ENCODE measurements around the gene NUDT14.

NUDT14 gene

GRCh38 chr14:105180592-105181548 is at the start of gene NUDT14:
Gene NUDT14 (minus strand): TSS chr14:105181312. CDS start chr14:105181209, 103 bp downstream.
- no peak for TF ChIP-seq FOXP2 (optimal IDR thresholded peaks at IDR 0.05; ENCODE audit: control extremely low read depth, extremely low read length, insufficient read depth)
- TF ChIP-seq POLR2AphosphoS5 (IDR thresholded peaks at IDR 0.05; ENCODE audit: borderline replicate concordance, low read depth, low read length), result no peak
- TF ChIP-seq EZH2 (IDR thresholded peaks at IDR 0.05), result no peak
- Histone ChIP-seq H3K9me3 (ENCODE audit: low read depth, low read length) (no peaks in the 10 kb centered on the region), H3K27ac (no peak within 1 kb of the TSS), H3K9ac (ENCODE audit: insufficient read length) (peak within 1 kb of the TSS; percentile 51), H3K36me3 (ENCODE audit: insufficient read depth, low read length) (no peaks in the 10 kb centered on the region), H3K4me3 (peak within 1 kb of the TSS; percentile 83)
- DNase-seq (ENCODE audit: low read depth, low spot score), result no peak

- TF ChIP-seq FOXP2 (optimal IDR thresholded peaks at IDR 0.05; ENCODE audit: control extremely low read depth, extremely low read length, insufficient read depth) (no peak), EZH2 (IDR thresholded peaks at IDR 0.05) (no peak), POLR2AphosphoS5 (IDR thresholded peaks at IDR 0.05; ENCODE audit: borderline replicate concordance, low read depth, low read length) (no peak)
- no peaks in the 10 kb centered on the region for H3K9me3 ChIP-seq (ENCODE audit: low read depth, low read length)
Measured at GRCh38 chr14:105229099-105229655, 48.1 kb upstream of the NUDT14 start.

DNA sequence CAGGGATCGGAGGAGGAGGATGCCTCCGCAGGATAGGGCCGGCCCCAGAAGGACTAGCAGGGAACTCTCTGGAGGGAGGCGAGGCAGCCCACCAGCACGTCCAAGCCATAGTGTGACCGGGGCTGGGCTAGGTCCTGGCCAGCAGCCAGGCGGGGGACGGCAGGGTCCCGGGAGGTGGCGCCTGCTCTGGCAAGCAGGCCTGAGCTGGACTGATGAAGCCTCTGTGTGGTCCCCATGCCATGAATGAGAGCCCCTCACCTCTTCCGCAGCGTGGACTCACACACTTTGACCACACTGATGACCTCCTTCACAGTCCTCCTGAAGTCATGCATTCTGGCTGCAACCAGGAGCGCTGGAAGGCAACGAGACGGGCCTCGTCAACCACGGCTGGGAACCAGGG is 47.5 kb upstream of the NUDT14 start:
- Histone ChIP-seq H3K36me3 (ENCODE audit: insufficient read depth, low read length) (peaks cover 8% of the 10 kb centered on the region; the same call in 1 of the 2 replicates), H3K4me3 (no peak overlapping the region), H3K27ac (no peak overlapping the region), H3K9me3 (ENCODE audit: low read depth, low read length) (no peaks in the 10 kb centered on the region), H3K9ac (ENCODE audit: insufficient read length) (no peak overlapping the region)
- DNase-seq (ENCODE audit: low read depth, low spot score), result no peak
- TF ChIP-seq EZH2 (IDR thresholded peaks at IDR 0.05) (no peak), POLR2AphosphoS5 (IDR thresholded peaks at IDR 0.05; ENCODE audit: borderline replicate concordance, low read depth, low read length) (no peak), FOXP2 (optimal IDR thresholded peaks at IDR 0.05; ENCODE audit: control extremely low read depth, extremely low read length, insufficient read depth) (no peak)

More at GRCh38 chr14:105229099-105229655, 48.1 kb upstream of the NUDT14 start:
- Histone ChIP-seq H3K36me3 (ENCODE audit: insufficient read depth, low read length) (peaks cover 6% of the 10 kb centered on the region; the same call in 1 of the 2 replicates), H3K9ac (ENCODE audit: insufficient read length) (no peak overlapping the region), H3K27ac (no peak overlapping the region), H3K4me3 (no peak overlapping the region)
- DNase-seq (ENCODE audit: low read depth, low spot score), result no peak

DNA sequence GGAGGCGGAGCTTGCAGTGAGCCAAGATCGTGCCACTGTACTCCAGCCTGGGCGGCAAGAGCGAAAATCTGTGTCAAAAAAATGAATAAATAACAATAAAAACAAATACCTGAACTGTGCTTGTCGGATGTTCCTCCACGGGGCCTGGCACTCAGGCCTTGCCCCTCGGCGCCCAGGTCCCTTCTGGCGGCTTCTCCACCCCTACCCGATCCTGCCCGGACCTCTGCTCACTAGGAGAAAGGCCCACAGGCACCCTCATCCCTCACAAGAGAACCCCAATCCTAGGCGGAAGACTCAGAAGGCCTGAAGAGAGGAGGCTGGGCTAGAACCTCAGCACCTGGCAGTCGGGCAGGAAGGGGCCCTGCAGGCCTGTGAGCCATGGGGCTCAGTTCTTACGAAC is 46.2 kb upstream of the NUDT14 start:
- no peak for TF ChIP-seq EZH2 (IDR thresholded peaks at IDR 0.05)
- no peak for TF ChIP-seq FOXP2 (optimal IDR thresholded peaks at IDR 0.05; ENCODE audit: control extremely low read depth, extremely low read length, insufficient read depth)
- no peak for TF ChIP-seq POLR2AphosphoS5 (IDR thresholded peaks at IDR 0.05; ENCODE audit: borderline replicate concordance, low read depth, low read length)
- DNase-seq (ENCODE audit: low read depth, low spot score), result no peak
- H3K4me3 ChIP-seq, result no peak overlapping the region

GRCh38 chr14:105226198-105226597 is 45.1 kb upstream of the NUDT14 start:
- no peak for TF ChIP-seq EZH2 (IDR thresholded peaks at IDR 0.05)
- no peak for TF ChIP-seq POLR2AphosphoS5 (IDR thresholded peaks at IDR 0.05; ENCODE audit: borderline replicate concordance, low read depth, low read length)
- no peak for TF ChIP-seq FOXP2 (optimal IDR thresholded peaks at IDR 0.05; ENCODE audit: control extremely low read depth, extremely low read length, insufficient read depth)
- Histone ChIP-seq H3K27ac (no peak overlapping the region), H3K9ac (ENCODE audit: insufficient read length) (no peak overlapping the region), H3K4me3 (no peak overlapping the region), H3K9me3 (ENCODE audit: low read depth, low read length) (no peaks in the 10 kb centered on the region), H3K36me3 (ENCODE audit: insufficient read depth, low read length) (peaks cover 8% of the 10 kb centered on the region; the same call in 1 of the 2 replicates)
- DNase-seq (ENCODE audit: low read depth, low spot score), result no peak

More for the DNA sequence above, 46.2 kb upstream of the NUDT14 start:
- no peaks in the 10 kb centered on the region for H3K9me3 ChIP-seq (ENCODE audit: low read depth, low read length)
- no peak overlapping the region for H3K27ac ChIP-seq
- peaks cover 8% of the 10 kb centered on the region; the same call in 1 of the 2 replicates for H3K36me3 ChIP-seq (ENCODE audit: insufficient read depth, low read length)
- no peak overlapping the region for H3K9ac ChIP-seq (ENCODE audit: insufficient read length)

- TF ChIP-seq POLR2AphosphoS5 (IDR thresholded peaks at IDR 0.05; ENCODE audit: borderline replicate concordance, low read depth, low read length) (no peak), EZH2 (IDR thresholded peaks at IDR 0.05) (no peak), FOXP2 (optimal IDR thresholded peaks at IDR 0.05; ENCODE audit: control extremely low read depth, extremely low read length, insufficient read depth) (no peak)
- Histone ChIP-seq H3K9ac (ENCODE audit: insufficient read length) (no peak overlapping the region), H3K27ac (no peak overlapping the region), H3K36me3 (ENCODE audit: insufficient read depth, low read length) (peaks cover 8% of the 10 kb centered on the region; the same call in 1 of the 2 replicates), H3K4me3 (no peak overlapping the region), H3K9me3 (ENCODE audit: low read depth, low read length) (no peaks in the 10 kb centered on the region)
- no peak for DNase-seq (ENCODE audit: low read depth, low spot score)
Measured at GRCh38 chr14:105224845-105225570, 43.9 kb upstream of the NUDT14 start.

GRCh38 chr14:105223770-105224544 is 42.8 kb upstream of the NUDT14 start:
- no peak for TF ChIP-seq POLR2AphosphoS5 (IDR thresholded peaks at IDR 0.05; ENCODE audit: borderline replicate concordance, low read depth, low read length)
- H3K36me3 ChIP-seq (ENCODE audit: insufficient read depth, low read length), result peaks cover 8% of the 10 kb centered on the region; the same call in 1 of the 2 replicates

More at GRCh38 chr14:105223770-105224544, 42.8 kb upstream of the NUDT14 start:
- DNase-seq (ENCODE audit: low read depth, low spot score), result no peak
- no peaks in the 10 kb centered on the region for H3K9me3 ChIP-seq (ENCODE audit: low read depth, low read length)
- no peak overlapping the region for H3K4me3 ChIP-seq
- H3K27ac ChIP-seq, result no peak overlapping the region
- no peak overlapping the region for H3K9ac ChIP-seq (ENCODE audit: insufficient read length)
